ENCODE measurements around the gene ZMIZ2.

GRCh38 chr7:44811093-44811492 lies 62.4 kb downstream of the ZMIZ2 start:
- TF ChIP-seq POLR2AphosphoS5 (IDR thresholded peaks at IDR 0.05) (no peak), CTCF (IDR thresholded peaks at IDR 0.05) (no peak)

Measured in esophagus muscularis mucosa (tissue), 3 donors.